ENCODE measurements around the gene SRD5A1.

- TF ChIP-seq, protein P1, sequence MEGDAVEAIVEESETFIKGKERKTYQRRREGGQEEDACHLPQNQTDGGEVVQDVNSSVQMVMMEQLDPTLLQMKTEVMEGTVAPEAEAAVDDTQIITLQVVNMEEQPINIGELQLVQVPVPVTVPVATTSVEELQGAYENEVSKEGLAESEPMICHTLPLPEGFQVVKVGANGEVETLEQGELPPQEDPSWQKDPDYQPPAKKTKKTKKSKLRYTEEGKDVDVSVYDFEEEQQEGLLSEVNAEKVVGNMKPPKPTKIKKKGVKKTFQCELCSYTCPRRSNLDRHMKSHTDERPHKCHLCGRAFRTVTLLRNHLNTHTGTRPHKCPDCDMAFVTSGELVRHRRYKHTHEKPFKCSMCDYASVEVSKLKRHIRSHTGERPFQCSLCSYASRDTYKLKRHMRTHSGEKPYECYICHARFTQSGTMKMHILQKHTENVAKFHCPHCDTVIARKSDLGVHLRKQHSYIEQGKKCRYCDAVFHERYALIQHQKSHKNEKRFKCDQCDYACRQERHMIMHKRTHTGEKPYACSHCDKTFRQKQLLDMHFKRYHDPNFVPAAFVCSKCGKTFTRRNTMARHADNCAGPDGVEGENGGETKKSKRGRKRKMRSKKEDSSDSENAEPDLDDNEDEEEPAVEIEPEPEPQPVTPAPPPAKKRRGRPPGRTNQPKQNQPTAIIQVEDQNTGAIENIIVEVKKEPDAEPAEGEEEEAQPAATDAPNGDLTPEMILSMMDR (IDR thresholded peaks at IDR 0.05), result no peak
- TF ChIP-seq ZFX (IDR thresholded peaks at IDR 0.05; ENCODE audit: borderline replicate concordance), result no peak
These were observed 72.7 kb downstream of the SRD5A1 start for GRCh38 chr5:6705959-6706358.
